Measurements from ENCODE around the gene HSFY1.
"Not testable (repeated sequence)": the region's sequence is repeated elsewhere in the genome, so short reads cannot be mapped to it uniquely, and the experiment has no call there.

Gene HSFY1, protein sequence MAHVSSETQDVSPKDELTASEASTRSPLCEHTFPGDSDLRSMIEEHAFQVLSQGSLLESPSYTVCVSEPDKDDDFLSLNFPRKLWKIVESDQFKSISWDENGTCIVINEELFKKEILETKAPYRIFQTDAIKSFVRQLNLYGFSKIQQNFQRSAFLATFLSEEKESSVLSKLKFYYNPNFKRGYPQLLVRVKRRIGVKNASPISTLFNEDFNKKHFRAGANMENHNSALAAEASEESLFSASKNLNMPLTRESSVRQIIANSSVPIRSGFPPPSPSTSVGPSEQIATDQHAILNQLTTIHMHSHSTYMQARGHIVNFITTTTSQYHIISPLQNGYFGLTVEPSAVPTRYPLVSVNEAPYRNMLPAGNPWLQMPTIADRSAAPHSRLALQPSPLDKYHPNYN
- long read RNA-seq, donor 1 = 0 reads
- long read RNA-seq, donor 2 = 0 reads
- long read RNA-seq, donor 3 = 0 reads
- long read RNA-seq, donor 4 = 0 reads
- long read RNA-seq, donor 5 = 0 reads
- long read RNA-seq, donor 6 = 0 reads
- long read RNA-seq, donor 7 = 0 reads
- long read RNA-seq, donor 8 = 0 reads

DNA sequence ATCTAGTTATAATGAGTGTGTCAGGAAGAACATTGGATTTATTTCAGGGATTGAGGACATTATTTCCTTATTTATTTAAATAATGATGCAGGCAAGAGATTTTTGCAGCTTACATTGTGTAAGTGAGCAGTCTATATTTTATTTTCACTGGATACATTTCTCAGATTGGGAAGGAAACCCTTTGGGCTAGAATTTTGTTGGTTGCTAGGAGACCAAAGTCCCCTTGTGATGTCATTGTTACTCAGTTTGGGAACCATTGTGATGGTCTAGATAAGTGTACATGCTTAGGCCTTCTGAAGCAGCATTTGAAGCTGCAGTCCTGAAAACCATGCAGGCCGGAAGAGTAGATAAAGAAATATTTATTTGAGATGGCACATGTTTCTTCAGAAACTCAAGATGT, at the start of gene HSFY1:
HSFY1 (plus strand) TSS at position 301 of the 400 bp plus-strand sequence; CDS start at position 369, 68 bp downstream.
- not testable (repeated sequence) for DNase-seq

DNA sequence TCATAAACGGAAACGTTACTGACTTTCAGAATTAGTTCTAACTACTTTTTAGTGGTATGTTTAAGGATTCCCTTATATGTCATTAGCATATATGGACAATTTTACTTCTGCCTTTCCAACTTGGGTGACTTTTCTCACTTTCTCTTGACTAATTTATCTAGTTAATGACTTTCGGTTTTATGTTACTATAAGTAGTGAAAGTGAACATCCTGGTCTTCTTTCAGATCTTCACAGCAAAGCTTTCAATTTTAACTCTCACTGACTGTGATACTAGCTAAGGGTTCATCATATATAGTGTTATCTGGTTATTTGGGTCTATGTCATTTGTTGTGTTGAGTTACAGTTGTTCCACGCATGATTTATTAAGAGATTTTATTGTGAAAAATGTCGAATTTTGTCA, 42.3 kb upstream of the HSFY1 start:
- not testable (repeated sequence) for DNase-seq

DNA sequence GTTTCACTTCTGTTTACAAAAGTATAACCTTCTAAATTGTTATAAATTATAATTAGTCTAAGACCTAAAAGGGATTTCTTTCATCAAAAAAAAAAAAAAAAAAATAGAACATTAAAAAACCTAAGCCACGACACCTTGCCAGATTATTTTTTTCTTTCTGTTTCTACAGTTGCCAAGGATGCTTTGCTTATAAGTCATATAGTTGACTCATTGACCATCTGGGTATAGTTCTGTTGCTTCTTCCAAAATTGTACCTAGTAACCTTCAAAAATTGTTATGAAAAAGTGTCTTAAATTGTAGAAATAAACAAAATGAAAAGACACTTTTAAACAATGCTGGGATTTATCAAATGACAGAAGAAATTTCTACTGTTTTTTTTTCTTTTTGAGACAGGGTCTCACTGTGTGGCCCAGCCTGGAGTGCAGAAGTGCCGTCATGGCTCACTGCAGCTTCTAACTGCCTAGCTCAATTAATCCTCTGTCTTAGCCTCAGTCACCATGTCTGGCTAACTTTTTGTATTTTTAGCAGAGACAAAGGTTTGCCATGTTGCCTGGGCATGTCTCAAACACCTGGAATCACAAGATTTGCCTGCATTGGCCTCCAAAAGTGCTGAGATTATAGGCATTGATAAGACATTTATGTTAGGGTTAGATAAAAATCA, 15.4 kb upstream of the HSFY1 start:
- DNase-seq = not testable (repeated sequence)

DNA sequence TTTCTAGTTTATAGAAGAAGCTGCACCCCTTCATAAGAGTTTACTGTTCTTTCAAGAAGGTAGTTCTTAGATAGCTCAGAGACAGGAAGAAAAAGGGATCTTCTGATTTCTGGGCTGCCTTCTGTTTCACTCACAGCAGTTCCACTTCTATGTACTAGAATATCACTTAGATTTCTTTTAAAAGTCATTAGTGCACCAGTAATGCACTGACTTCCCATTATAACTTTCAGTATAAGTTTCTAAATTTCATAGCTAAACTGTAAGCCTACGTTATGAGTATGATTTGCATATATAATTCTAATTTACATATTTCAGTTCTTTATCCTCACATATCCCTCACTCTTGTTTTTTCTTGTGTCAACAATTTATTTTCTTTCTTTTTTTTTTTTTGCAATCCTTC, 7.6 kb upstream of the HSFY1 start:
- not testable (repeated sequence) for DNase-seq

DNA sequence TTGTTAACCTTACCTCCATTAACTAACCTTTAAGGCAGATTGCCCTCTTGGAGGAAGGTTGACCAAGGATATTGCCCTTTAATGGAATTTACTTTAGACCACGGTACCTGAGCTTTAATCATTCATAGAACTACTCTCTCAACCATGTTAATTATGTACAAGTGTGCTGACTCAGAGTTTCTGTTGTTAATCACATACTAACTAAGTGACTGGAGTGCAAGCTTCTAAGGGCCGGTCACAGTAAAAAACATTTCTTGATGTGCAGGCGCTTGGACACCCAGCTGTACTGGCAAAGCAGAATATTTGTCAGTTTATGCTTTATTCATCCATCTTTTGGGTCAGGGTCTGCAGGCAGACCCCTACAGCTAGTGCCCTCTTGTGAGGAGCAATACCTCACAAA, 6.6 kb downstream of the HSFY1 start:
- DNase-seq = not testable (repeated sequence)

DNA sequence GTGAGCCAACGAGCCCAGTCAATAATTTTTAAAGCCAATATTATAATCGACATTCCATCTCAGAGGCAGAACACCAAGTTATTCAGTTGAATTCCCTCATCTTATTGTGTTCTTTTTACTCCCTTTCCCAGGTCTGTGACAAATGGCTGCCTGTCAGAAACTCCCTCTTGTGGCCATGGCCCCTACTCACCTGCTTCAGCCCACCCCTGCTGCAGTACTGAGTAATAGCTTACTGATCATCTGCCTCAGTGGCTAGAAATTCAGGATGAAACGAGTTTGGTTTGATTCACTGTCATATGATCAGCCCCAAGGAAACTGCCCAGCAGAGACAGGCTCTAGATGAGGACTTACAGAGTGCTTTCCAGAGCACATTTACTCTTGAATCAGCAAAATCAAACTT, 19.4 kb downstream of the HSFY1 start:
- not testable (repeated sequence) for DNase-seq

All from right kidney (tissue), 9 donors.